ENCODE data around the gene RNF213. TPM values are rescaled to one million over a fixed set of nuclear protein-coding genes. Genes with fewer than 3 reads are reported as not detected.
A peak's percentile ranks its signal among the peaks of the same experiment; 100 is the strongest.
"Not testable (repeated sequence)": the region's sequence is repeated elsewhere in the genome, so short reads cannot be mapped to it uniquely, and the experiment has no call there.

Gene RNF213
- total RNA-seq, 1 experiment from 2014 or later = 23.8 TPM

DNA sequence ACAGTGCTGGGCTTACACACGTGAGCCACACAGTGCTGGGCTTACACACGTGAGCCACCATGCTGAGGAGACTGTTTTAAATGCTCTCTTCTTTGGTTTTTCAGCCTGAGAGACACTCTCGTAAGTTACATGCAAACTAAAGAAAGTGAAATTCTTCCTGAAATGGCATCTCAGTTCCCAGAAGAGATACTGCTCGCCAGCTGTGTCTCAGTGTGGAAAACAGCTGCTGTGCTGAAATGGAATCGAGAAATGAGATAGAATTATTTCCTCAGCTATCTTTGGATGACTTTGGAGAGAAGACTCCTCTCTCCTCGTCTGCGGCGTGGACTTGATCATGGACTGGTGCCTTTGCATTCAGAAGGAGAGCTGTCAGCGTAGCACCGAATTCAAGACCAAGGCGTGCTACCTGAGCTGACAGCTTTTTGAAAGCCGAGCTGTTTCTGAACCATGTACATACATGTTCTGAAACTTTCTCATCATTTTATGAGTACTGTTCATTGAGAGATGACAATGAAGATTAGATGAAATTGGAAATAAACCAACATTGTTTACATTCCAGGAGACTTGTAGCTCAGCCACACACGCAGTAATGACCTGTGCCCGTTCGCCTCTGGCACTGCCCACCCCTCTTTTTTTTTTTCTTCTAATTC is 132.7 kb downstream of the RNF213 start:
- no peak for DNase-seq (ENCODE audit: low read depth)

DNA sequence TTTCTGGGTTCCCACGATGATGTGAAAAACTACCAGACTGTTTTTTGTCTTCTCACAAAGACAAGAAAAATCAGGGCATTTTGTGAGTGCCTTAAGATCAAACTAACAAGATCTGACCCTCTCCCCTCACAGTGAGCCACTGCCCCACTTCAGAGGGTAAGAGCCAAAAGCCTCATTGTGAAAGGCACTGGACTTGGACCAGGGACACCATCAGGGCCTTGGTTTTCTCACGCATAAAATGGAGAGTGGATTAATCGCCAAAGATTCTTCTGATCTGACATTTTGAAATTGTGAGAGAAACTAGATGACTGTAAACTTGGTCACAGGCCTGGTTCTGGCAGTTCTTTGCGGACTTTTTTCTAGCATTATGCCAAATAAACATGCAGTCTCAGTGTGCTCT is 133.3 kb downstream of the RNF213 start:
- DNase-seq (ENCODE audit: low read depth) = no peak

DNA sequence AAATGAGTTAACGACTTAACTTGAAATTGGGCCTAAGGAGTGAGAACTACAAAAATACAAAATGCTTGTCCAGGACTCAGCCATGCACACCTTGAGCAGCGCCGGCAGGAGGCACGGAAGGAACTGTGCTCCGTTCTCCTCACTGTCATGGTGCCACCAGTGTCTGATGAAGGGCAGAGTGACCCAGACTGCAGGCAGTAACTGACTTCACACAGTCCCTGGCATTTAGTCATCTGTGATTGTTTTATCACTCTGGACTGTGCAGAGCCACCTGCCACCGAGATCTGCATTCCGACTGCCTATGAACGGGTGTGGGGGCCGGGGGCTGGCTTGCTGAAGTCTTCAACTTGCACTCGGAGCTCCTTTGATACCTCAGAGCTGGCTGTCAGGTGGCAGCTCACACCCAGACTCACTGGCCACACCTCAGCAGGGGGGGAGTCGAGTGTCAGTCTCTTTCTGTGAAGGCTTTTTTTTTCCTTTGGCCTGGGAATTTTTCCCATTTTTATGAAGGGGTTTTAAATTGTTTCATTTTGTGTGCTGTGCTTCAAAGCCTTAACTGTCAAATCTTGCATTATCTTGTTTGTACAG is 134.1 kb downstream of the RNF213 start:
- DNase-seq (ENCODE audit: low read depth) = no peak

DNA sequence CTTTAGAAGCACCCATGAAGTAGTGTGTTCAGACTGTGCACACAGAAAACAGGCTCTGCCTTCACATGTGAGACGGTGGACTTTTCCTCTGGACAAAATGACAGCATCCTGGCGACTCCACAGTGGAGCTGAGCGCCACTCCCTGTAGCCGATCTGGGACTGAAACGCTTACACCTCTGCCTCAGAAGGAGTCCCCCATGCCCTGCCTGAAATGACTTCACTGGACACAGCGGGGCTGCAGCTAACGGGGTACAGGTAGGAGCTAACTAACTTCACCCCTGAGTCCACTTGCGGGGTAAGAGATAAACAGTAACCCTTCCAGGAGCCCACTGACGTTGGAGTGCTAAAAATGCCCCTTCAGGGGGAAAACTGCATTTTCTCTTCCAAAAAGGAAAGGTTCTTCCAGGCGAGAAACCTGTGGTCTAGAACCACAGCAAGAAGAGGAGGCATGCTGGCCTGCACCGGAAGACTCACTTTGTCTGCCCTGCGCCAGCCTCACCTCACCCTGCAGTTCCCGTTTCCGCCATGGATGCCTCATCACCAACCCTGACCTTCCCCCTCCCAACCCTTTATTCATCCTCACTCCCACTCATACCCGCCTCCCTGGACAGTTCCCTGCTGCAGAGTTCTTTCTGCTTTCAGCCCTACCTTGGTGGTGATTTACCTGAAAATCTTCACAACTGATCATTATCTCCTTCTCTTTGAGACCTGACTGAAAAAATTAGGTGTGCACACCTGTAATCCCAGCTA is 134.9 kb downstream of the RNF213 start:
- no peak for DNase-seq (ENCODE audit: low read depth)

DNA sequence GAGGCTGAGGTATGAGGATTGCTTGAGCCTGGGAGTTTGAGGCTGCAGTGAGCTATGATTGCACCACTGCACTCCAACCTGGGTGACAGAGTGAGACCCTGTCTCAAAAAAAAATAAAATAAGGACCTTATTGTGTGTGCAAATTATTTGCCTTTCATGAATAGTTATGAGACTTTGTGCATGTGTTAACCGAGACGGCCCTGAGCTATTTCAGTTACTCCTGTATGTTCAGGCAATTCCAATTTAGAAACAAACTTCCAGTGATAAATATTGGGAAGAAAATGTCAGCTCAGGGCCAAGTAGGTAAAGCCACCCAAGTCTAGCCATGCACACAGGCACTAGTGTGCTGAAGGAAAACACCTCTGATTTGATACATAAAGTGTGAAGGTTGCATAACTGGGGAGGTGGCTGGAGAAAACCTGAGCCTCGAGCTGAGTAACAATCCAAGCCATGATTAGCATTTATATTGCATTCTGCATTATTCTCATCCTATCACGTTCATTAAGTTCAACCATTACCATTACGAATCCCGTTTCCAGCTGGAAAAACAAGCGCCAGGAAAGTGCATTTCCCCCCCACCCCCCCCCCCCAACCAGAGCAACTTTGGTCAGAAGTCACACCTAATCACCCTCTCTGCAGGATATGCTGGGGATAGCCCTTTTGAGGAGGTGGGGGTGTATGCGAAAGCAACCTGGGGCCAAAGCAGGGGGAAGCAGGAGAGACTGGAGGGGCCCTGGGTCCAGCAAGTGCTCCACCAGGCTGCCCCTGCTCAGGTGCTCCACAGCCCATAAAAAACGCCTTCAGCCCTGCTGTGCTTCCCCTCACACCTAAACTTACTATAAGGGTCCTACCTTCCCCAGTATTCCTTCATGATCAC is 135.7 kb downstream of the RNF213 start:
- no peak for DNase-seq (ENCODE audit: low read depth)

DNA sequence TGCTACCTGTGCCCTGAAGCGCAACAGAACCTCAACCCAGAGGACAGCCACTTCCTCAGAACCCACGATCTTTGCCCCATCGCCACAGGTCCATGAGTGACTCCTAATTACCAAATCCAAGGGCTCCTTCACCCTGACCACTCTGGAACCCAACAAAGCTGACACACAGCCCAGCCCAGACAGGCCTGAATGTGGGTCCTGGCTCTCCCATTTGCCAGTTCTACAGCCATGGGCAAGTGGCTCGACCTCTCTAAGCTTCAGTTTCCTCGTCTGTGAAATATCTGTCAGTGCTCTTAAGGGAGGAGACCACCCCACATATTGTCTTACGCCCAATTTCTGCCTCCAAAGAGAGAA is 136.4 kb downstream of the RNF213 start:
- no peak for DNase-seq (ENCODE audit: low read depth)

DNA sequence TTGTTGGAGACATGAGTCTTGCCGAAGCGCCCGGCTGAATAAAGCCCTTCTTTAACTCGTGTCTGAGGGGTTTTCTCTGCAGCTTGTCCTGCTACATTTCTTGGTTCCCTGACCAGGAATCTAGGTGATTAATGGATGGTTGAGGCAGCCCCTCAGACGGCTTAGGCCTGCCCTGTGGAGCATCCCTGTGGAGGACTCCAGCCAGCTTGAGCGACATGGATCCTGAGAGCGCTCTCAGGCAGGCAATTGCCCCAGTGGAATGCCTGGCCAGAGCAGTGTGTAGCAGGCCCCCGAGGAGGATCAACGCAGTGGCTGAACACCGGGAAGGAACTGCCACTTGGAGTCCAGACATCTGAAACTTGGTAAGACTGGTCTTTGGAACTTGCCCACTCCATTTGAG is 137.0 kb downstream of the RNF213 start:
- DNase-seq (ENCODE audit: low read depth) = no peak

DNA sequence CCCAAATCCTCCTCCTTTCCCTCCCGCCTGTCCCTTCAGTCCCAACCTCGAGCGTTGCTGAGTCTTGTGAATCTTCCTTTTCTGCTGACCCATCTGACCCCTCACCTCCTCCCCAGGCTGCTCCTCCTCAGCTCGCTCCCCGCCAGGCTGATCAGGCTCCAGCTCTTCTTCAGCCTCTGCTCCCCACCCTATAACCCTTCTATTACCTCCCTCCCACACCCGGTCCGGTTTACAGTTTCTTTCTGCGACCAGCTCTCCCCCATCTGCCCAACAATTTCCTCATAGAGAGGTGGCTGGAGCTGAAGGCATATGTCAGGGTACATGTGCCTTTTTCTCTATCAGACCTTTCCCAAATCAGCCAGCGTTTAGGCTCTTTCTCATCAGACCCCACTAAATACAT is 140.4 kb downstream of the RNF213 start:
- not testable (repeated sequence) for DNase-seq (ENCODE audit: low read depth)

DNA sequence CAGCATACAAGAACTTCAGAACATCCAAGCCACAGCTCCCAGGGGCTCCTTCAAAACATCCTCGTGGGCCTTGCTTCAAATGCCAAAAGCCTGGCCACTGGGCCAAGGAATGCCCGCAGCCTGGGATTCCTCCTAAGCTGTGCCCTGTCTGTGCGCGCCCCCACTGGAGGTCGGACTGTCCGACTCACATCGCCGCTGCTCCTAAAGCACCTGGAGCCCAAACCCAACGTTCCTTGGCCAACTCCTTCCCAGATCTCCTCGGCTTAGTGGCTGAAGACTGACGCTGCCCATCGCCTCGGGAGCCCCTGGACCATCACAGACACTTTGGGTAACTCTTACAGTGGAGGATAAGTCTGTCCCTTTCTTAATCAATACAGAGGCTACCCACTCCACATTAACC is 141.4 kb downstream of the RNF213 start:
- not testable (repeated sequence) for DNase-seq (ENCODE audit: low read depth)

DNA sequence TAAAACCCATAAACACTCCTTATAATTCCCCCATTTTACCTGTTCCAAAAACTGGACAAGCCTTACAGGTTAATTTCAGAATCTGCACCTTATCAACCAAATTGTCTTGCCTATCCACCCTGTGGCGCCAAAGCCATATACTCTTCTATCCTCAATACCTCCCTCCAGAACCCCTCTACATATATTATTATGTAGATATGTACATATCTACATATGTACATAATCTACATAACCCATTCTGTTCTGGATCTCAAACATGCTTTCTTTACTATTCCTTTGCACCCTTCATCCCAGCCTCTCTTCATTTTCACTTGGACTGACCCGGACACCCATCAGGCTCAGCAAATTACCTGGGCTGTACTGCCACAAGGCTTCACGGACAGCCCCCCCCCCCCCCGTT is 142.3 kb downstream of the RNF213 start:
- DNase-seq (ENCODE audit: low read depth) = no peak

DNA sequence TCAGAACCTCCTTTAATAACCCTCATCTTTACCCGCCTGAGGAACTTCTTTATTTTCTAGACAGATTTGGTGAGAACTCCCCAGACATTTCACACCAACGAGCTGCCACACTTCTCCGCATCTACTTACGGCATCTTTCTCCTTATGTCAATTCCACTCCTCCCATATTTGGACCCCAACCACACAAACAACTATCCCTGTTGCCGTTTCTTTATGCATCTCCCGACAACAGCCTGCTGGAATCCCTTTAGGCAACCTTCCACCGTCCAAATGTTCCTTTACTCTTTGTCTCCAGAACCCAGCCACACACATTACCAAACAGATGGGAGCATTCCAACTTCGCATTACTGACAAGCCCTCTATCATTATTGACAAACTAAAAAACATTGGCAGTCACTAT is 145.5 kb downstream of the RNF213 start:
- DNase-seq (ENCODE audit: low read depth) = no peak

DNA sequence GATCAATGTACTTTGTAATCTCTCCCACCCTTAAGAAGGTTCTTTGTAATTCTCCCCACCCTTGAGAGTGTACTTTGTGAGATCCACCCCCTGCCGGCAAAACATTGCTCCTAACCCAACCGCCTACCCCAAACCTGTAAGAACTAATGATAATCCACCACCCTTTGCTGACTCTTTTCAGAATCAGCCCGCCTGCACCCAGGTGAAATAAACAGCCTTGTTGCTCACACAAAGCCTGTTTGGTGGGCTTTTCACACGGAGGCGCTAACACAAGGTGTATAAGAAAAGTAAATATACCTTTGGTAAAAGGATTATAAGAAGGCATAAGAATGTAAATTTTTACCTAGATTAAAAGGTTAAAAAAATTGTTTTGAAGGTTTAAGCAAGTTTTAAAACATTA is 147.3 kb downstream of the RNF213 start:
- not testable (repeated sequence) for DNase-seq (ENCODE audit: low read depth)

DNA sequence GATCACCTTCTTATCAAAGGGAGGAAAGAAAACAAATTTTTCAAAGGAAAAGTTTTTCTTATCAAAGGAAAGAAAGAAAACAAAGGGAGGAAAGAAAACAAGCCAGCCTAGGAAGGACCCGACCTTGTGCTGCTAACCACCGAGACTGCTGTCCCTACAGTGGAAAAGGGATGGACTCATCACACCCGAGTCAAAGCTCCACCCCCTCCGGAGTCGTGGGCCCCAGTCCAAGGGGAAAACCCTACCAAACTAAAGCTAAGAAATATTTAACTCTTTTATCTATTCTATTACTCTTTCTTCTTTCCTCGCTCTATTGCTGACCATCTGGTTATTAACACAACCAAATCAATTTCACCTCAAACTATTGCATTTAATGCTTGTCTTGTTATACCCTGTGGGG is 148.2 kb downstream of the RNF213 start:
- peak; percentile 12 for DNase-seq (ENCODE audit: low read depth)

DNA sequence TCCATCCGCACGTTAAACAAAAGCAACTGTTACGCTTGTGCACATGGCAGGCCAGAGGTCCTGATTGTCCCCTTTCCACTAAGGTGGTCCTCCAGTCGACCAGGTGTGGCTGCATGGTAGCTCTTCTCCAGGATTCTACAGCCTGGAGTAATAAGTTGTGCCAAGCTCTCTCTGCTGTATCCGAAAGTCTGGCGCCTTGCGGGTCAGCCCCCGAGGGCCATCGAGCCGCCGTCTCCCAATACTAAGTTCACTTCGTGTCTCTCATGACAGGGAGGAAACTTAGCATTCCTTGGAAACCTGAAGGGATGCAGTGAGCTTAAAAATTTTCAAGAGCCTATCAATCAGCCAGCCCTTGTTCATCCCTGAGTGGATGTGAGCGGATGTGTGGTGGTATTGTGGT is 149.0 kb downstream of the RNF213 start:
- no peak for DNase-seq (ENCODE audit: low read depth)

DNA sequence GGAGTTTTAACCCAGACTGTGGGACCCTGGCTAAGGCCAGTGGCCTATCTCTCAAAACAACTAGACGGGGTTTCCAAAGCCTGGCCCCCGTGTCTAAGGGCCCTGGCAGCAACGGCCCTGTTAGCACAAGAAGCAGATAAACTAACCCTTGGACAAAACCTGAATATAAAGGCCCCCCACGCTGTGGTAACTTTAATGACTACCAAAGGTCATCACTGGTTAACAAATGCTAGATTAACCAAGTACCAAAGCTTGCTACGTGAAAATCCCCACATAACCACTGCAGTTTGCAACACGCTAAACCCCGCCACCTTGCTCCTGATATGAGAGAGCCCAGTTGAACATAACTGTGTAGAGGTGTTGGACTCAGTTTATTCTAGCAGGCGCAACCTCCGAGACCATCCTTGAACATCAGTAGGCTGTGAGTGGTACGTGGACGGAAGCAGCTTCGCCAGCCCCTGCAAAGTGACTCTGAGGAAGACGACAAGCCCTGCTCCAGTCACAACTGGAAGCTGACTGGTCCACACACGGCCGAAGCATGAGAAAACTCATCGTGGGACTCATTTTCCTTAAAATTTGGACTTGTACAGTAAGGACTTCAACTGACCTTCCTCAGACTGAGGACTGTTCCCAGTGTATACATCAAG is 149.9 kb downstream of the RNF213 start:
- not testable (repeated sequence) for DNase-seq (ENCODE audit: low read depth)

DNA sequence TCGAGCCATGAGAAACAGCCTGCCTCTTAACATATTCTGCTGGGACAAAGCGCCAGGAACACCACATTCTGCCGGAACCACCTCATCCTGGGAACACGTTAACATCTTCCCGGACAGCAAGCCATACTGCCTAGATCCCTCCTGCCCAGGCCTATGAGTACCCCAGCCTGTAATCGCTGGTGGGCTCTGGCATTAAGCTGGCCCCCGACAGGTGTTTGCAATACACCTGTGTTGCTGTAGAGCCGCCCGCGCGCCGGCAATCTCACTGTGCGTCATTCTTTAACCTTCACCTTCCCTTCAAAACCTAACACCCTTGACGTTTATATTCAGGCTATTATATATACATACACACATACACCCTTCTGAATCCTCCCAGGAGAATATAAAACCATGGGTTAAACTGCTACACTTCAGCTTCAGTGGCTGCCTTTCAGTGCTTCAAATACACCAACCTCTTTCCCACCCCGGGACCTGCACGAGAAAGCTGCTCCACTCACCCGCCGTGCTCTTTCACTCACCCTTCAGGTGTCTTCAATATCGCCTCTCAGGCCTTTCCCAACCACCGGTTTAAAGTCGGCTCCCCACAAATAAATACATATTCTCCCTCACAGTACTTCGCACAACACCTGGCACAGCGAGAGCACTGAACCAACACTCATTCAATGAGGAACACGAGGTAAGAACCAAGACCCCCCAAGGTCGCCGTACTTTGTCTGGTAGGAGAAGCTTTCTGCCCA is 153.3 kb downstream of the RNF213 start:
- DNase-seq (ENCODE audit: low read depth) = no peak

DNA sequence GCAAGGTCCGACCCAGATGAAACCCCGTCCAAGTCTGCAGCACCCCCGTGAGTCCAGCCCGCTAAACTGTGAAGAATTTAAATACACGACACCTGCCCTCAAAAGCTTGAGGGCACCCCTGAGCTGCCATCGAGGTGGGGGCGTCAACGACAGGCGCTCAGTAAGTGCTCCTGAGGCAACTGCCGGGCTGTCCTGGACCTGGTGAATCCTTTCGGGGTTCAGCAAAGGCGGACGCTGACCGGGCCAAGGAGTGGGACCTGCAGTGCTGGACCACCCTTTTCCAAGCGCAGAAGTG is 153.8 kb downstream of the RNF213 start:
- no peak for DNase-seq (ENCODE audit: low read depth)

DNA sequence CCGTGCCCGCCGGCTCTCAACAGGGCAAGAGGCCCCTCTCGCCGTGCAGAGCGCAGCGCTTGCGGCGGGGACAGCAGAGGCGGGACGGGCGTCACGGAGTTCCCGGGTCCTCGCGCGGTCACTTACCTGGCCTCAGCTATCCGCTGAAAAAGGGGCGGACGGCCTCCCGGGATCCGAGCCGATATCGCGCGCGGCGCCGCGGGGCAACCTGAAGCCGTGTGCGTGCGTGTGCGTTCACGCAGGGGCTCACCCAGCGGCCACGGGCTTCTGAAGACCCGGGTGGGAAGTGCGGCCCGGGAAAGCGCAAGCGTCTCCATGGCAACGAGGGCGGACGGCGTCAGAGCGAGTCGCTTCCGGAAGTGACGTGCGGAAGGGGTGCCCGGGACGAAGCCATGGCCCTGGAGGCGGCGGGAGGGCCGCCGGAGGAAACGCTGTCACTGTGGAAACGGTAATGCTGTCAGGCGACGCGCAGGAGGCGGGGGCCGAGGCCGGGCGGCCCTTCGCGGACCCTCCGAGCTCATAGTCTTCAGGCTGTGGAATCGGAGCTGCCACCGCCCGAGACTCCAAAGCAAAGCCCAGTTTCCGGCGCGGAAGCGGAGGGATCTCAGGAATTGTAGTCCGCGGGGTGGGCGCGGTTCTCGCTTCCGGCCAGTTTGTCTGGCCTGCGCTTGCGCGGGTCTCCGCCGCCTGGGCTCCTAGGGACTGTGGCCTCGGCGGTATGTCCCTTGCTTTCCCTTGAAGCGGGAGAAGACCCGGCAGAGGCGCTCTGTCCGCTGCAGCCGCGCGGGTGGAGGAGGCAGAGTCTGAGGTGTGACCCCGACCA is 154.4 kb downstream of the RNF213 start, which contains the start of gene ENDOV:
Gene ENDOV, plus strand, starts transcription at position 365 of the 823 bp plus-strand sequence. Its CDS starts 28 bp downstream, at position 393.
- DNase-seq (ENCODE audit: low read depth) = peak; percentile 89

DNA sequence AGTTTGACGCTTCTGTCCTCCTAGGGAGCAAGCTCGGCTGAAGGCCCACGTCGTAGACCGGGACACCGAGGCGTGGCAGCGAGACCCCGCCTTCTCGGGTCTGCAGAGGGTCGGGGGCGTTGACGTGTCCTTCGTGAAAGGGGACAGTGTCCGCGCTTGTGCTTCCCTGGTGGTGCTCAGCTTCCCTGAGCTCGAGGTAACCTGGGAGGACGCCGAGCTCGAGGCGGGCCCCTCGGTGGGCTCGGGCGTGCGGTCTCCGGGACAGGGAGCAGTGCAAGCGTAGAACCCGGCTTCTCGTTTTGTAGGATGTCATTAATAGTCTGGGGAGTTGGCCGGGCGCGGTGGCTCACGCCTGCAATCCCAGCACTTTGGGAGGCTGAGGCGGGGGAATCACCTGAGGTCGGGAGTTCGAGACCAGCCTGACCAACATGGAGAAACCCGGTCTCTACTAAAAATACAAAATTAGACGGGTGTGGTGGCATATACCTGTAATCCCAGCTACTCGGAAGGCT is 155.0 kb downstream of the RNF213 start:
- no peak for DNase-seq (ENCODE audit: low read depth)
